ENCODE results near the gene ZBTB17.
"Not testable (repeated sequence)": the region's sequence is repeated elsewhere in the genome, so short reads cannot be mapped to it uniquely, and the experiment has no call there.

ZBTB17 gene

GRCh38 chr1:15985611-15986297, 9.9 kb upstream of the ZBTB17 start:
- peaks cover 4% of the 10 kb centered on the region for H3K9me3 Mint-ChIP-seq
- no peak for TF ChIP-seq CTCF (IDR thresholded peaks at IDR 0.05; ENCODE audit: unreplicated experiment in 3 of 3)
- H3K4me1 Mint-ChIP-seq = no peaks in the 10 kb centered on the region
- H3K4me3 Mint-ChIP-seq = no peak overlapping the region
- peaks cover 22% of the 10 kb centered on the region for H3K27me3 Mint-ChIP-seq (ENCODE audit: low read depth)
- H3K36me3 Mint-ChIP-seq (ENCODE audit: low read depth) = no peaks in the 10 kb centered on the region
- no peak overlapping the region for H3K27ac Mint-ChIP-seq

GRCh38 chr1:15983275-15983674, 7.4 kb upstream of the ZBTB17 start:
- no peaks in the 10 kb centered on the region for H3K4me1 Mint-ChIP-seq
- H3K27ac Mint-ChIP-seq = no peak overlapping the region
- peaks cover 14% of the 10 kb centered on the region for H3K27me3 Mint-ChIP-seq (ENCODE audit: low read depth)
- no peak for TF ChIP-seq CTCF (IDR thresholded peaks at IDR 0.05; ENCODE audit: unreplicated experiment in 3 of 3)
- peaks cover 9% of the 10 kb centered on the region for H3K9me3 Mint-ChIP-seq
- H3K4me3 Mint-ChIP-seq = no peak overlapping the region
- no peaks in the 10 kb centered on the region for H3K36me3 Mint-ChIP-seq (ENCODE audit: low read depth)

- H3K4me1 Mint-ChIP-seq = peaks cover 2% of the 10 kb centered on the region
- peaks cover 14% of the 10 kb centered on the region for H3K27me3 Mint-ChIP-seq (ENCODE audit: low read depth)
- H3K4me3 Mint-ChIP-seq = no peak overlapping the region
- no peak overlapping the region for H3K27ac Mint-ChIP-seq
- no peaks in the 10 kb centered on the region for H3K36me3 Mint-ChIP-seq (ENCODE audit: low read depth)
- no peak for TF ChIP-seq CTCF (IDR thresholded peaks at IDR 0.05; ENCODE audit: unreplicated experiment in 3 of 3)
- H3K9me3 Mint-ChIP-seq = peaks cover 9% of the 10 kb centered on the region
These were observed 5.8 kb upstream of the ZBTB17 start for GRCh38 chr1:15981679-15982078.

GRCh38 chr1:15977947-15978346, 2.0 kb upstream of the ZBTB17 start:
- Mint-ChIP-seq H3K36me3 (ENCODE audit: low read depth) (peaks cover 11% of the 10 kb centered on the region), H3K4me3 (peak overlapping the region in 1 of 3 experiments; percentile 60), H3K4me1 (peaks cover 18% of the 10 kb centered on the region)
- not testable (repeated sequence) for H3K27me3 Mint-ChIP-seq (ENCODE audit: low read depth); H3K27ac Mint-ChIP-seq; H3K9me3 Mint-ChIP-seq

- peak in 1 of 3 experiments; percentile 41 for TF ChIP-seq CTCF (IDR thresholded peaks at IDR 0.05; ENCODE audit: unreplicated experiment in 3 of 3)
- peaks cover 5% of the 10 kb centered on the region for H3K9me3 Mint-ChIP-seq
- peak overlapping the region in 2 of 3 experiments; percentile 48 to 75 for H3K27ac Mint-ChIP-seq
- H3K4me3 Mint-ChIP-seq = peak overlapping the region; percentile 92 to 94 (median 94)
- no peaks in the 10 kb centered on the region for H3K27me3 Mint-ChIP-seq (ENCODE audit: low read depth)
- peaks cover 18% of the 10 kb centered on the region for H3K4me1 Mint-ChIP-seq
- peaks cover 32% of the 10 kb centered on the region for H3K36me3 Mint-ChIP-seq (ENCODE audit: low read depth)
These were observed 520 bp downstream of the ZBTB17 start for GRCh38 chr1:15975358-15975804.

GRCh38 chr1:15974855-15975254, 1.0 kb downstream of the ZBTB17 start:
- peaks cover 7% of the 10 kb centered on the region for H3K9me3 Mint-ChIP-seq
- no peak for TF ChIP-seq CTCF (IDR thresholded peaks at IDR 0.05; ENCODE audit: unreplicated experiment in 3 of 3)
- peaks cover 37% of the 10 kb centered on the region for H3K36me3 Mint-ChIP-seq (ENCODE audit: low read depth)
- H3K4me3 Mint-ChIP-seq = peak overlapping the region; percentile 92 to 94 (median 94)
- H3K27ac Mint-ChIP-seq = peak overlapping the region in 2 of 3 experiments; percentile 48 to 75
- no peaks in the 10 kb centered on the region for H3K27me3 Mint-ChIP-seq (ENCODE audit: low read depth)
- H3K4me1 Mint-ChIP-seq = peaks cover 18% of the 10 kb centered on the region

All from nephron (organoid).